WI38 (cell line): Measurements from ENCODE around the gene FBXL13.
A peak's percentile ranks its signal among the peaks of the same experiment; 100 is the strongest.

ENCODE experiments used
- H3K4me3 ChIP-seq: 2 replicates; pipeline ENCODE4 v1.5.1; 2011; ENCODE audit warnings: low read depth, mild to moderate bottlenecking, control low read depth, low read length
- TF ChIP-seq, protein P1 (sequence below): IDR thresholded peaks from 2 replicates; pipeline ENCODE4 v1.5.1; 2012; ENCODE audit warnings: low read depth, mild to moderate bottlenecking, control low read depth, low read length

Gene FBXL13

DNA sequence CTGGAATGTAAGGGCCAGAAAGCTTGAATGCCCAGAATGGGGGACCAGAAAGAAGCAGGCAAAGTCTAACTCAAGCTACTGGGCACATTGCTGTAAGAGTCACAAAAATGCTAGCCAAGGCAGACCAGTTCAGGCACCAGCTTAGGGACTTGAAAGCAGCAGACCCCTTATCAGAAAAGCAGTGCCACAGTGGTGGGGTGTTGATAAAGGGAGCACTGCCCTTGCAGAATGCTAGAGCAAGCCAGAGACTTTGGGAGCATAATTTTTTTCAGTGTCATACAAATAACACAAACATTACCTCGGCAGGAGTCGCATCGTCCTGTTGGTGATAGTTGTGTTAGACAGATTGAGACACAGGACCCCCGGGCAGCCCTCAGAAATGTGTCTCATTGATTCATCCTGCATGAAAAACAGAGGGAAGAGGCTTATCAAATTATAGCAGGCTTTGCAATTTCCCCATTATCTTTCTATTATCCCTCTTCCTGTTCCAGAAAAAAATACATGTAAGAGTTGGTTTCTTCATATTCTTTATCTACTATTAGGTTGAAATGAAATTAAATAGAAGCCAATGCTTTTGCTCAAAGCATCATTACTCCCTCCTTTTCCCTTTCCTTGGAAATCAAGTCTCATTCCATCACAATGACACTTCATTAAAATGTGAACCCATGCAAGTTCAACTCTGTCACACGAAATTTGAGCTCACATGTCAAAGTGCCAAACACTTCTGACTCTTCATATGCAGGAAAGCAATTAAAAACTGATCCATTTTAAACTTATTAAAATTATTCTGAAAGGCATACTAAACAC, 148.4 kb downstream of the FBXL13 start:
- TF ChIP-seq, protein P1, sequence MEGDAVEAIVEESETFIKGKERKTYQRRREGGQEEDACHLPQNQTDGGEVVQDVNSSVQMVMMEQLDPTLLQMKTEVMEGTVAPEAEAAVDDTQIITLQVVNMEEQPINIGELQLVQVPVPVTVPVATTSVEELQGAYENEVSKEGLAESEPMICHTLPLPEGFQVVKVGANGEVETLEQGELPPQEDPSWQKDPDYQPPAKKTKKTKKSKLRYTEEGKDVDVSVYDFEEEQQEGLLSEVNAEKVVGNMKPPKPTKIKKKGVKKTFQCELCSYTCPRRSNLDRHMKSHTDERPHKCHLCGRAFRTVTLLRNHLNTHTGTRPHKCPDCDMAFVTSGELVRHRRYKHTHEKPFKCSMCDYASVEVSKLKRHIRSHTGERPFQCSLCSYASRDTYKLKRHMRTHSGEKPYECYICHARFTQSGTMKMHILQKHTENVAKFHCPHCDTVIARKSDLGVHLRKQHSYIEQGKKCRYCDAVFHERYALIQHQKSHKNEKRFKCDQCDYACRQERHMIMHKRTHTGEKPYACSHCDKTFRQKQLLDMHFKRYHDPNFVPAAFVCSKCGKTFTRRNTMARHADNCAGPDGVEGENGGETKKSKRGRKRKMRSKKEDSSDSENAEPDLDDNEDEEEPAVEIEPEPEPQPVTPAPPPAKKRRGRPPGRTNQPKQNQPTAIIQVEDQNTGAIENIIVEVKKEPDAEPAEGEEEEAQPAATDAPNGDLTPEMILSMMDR: no peak
- H3K4me3 ChIP-seq: no peak overlapping the region

DNA sequence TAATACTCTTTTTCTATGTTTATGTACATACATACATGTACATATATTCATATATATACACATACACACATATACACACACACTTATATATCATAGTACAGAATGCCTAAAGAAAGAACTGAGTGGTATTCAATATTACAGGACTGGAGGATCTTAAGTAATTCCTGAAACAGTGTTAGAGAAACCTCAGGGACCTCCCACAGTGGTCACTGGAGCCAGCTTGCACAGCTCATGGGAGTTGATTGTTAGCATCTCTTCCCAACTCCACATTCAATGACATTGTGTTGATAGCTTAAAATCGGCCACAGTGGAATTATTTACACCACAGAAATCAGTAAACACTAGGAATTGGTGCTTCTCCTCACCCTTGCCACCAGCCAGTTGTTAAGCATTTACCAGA, 155.8 kb downstream of the FBXL13 start:
- TF ChIP-seq, protein P1: no peak
- H3K4me3 ChIP-seq: no peak overlapping the region

DNA sequence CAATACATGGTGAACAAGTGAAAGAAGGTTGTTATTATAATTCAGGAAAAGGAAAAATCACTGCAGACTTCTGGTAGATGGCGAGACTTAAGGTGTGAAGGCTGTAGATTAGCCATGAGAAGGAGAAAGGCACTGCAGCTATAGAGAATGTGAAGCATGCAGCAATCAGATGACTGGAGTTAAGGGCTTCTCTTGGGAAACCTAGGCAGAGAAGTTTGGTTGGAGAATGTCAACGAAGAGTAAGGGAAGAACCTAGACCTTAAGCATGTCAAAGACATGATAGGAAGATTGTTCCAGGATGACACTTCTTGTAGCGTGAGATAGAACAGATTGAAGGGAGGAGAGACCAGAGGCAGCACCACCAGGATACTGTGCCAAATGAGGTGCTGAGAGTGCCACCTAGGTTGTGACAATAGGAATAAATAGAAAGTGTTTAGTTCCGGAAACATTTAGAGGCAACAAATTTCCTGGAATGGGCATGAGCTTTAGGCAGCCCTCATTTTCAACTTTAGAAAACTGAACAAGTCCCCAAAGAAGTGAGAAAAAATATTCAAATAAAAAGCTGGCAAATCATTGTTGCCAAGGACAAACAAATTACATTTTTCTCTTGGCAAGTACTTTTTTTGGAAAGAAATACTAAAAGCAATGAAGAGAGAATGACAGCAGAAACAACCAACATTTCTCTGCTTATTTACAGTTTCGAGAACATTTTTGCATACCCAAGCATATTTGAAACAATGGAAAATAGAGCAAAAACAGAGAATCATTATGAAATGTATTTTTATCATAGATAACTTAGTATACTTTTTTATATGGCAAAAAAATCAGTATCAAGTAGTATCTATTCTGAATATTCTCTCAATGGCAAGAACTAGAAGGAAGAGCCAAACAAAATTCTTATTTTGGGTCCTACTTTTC, 156.9 kb downstream of the FBXL13 start:
- TF ChIP-seq, protein P1: no peak
- H3K4me3 ChIP-seq: no peak overlapping the region

GRCh38 chr7:102916881-102917280, 157.7 kb downstream of the FBXL13 start:
- TF ChIP-seq, protein P1: no peak
- no peak overlapping the region for H3K4me3 ChIP-seq

- TF ChIP-seq, protein P1: no peak
- H3K4me3 ChIP-seq: peak overlapping the region; percentile 25
These were observed 158.2 kb downstream of the FBXL13 start for GRCh38 chr7:102916426-102916825.

DNA sequence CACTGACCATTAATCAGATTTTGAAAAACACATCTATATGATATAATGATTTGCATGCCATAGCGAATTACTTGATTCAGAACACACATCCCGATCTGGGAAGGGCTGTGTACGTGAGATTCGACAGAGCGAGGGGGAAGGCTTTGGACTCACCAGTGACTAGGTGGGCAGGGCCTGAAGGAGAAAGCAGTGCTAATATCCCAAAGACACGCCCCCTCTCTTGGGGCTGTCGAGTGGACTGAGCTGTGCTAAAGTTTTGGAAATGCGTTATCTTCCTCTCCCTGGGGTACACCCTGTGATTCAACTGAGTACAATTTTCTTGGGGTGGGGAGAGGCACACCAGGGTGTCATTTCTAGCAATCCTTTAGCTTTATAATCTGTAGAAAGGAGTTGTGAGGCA, 160.0 kb downstream of the FBXL13 start:
- peak overlapping the region; percentile 70 for H3K4me3 ChIP-seq
- TF ChIP-seq, protein P1: no peak

DNA sequence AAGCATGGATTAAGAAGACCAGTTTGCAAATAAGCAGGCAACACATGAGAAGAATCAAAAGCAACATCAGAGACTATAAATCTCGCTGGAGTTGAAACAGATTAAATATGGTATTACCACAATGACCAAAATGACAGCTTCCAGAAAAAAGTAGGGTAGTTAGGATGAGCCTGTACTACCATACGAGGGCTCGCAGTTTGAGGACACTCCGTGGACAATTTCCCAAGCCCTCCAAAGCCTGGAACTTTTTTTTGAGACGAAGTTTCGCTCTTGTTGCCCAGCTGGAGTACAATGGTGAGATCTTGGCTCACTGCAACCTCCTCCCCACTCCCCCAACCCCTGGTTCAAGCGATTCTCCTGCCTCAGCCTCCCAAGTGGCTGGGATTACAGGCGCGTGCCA, 160.8 kb downstream of the FBXL13 start:
- TF ChIP-seq, protein P1: no peak
- peak overlapping the region; percentile 70 for H3K4me3 ChIP-seq
